Adrenal gland (tissue), 12 donors: ENCODE measurements around the gene APBA2. TPM values are rescaled to one million over a fixed set of nuclear protein-coding genes. Genes with fewer than 3 reads are reported as not detected.

Source experiments
- DNase-seq, 7 donors: peaks; one replicate each; pipeline ENCODE4 v3.0.0-alpha.2; 2019 to 2020
- H3K27ac ChIP-seq, 5 donors: fragments of 200-600 bp; sonication (generic) in 4 of 5; 1 replicate in 3 of 5; 2 replicates in 2 of 5; pipeline versions ENCODE4 v1.5.1 to v1.8.0; 2016 to 2020; ENCODE audit warnings: mild to moderate bottlenecking in 1 of 5
- H3K27me3 ChIP-seq: fragments of 200-600 bp; 2 replicates; pipeline ENCODE4 v1.8.0; 2021
- H3K36me3 ChIP-seq, 2 donors: fragments of 200-600 bp; replicated peaks in 1 of 2; 1 replicate in 1 of 2; 2 replicates in 1 of 2; pipeline versions ENCODE4 v1.5.1 to v1.8.0; 2018 to 2022
- H3K4me1 ChIP-seq, 2 donors: fragments of 200-600 bp; replicated peaks in 1 of 2; 1 replicate in 1 of 2; 2 replicates in 1 of 2; pipeline versions ENCODE4 v1.5.1 to v1.8.0; 2018 to 2021
- H3K4me3 ChIP-seq, 4 donors: fragments of 200-600 bp; sonication (generic) in 3 of 4; one replicate each; pipeline ENCODE4 v1.5.1; 2016 to 2018
- H3K9me3 ChIP-seq, 3 donors: fragments of 200-600 bp; sonication (generic) in 1 of 3; replicated peaks in 1 of 3; 1 replicate in 2 of 3; 2 replicates in 1 of 3; pipeline versions ENCODE4 v1.5.1 to v1.8.0; 2016 to 2021
- CTCF ChIP-seq, 6 experiments: fragments of 450-650 bp in 4 of 6; fragments of 200-600 bp in 2 of 6; sonication (generic) in 1 of 6; IDR thresholded peaks; 1 replicate in 5 of 6; 2 replicates in 1 of 6; pipeline versions ENCODE4 v1.5.1 to v1.8.0; 2016 to 2021; ENCODE audit warnings: antibody characterized with exemption in 6 of 6, mild to moderate bottlenecking in 2 of 6, moderate library complexity in 1 of 6
- POLR2A ChIP-seq, 2 donors: fragments of 450-650 bp; IDR thresholded peaks; one replicate each; pipeline ENCODE4 v1.6.1; 2017; ENCODE audit warnings: antibody characterized with exemption in 2 of 2, mild to moderate bottlenecking in 2 of 2, moderate library complexity in 1 of 2
- WGBS, 4 donors: extraction: QIAGEN DNeasy Blood & Tissue Kit in 2 of 4; methylation state at CpG; one replicate each; pipeline versions ENCODE4 v1.1.5 to v1.1.7; 2013 to 2017; 5-methylcytosine and 5-hydroxymethylcytosine counted together
- intact Hi-C, 2 donors: fragments of 100-400 bp; cut with DNase I; formaldehyde crosslinking; loops; one replicate each; pipeline versions ENCODE4 v1.14.1 to v1.15.0; 2022 to 2023
- polyA plus RNA-seq, 3 donors: library from polyadenylated mRNA; stranded (reverse); fragments of 200-250 nt in 2 of 3; fragments of 350-450 nt in 1 of 3; fragmentation: Illumina TruSeq in 1 of 3; extraction: RNeasy Lipid Tissue Mini Kit (QIAGEN cat#74804) in 1 of 3; gene quantifications; one replicate each; pipeline ENCODE4 v1.2.3, GENCODE V29; 2013 to 2014
- total RNA-seq, 9 donors: library from RNA; depleted of rRNA in 4 of 9; stranded (reverse); fragments of >200 nt in 4 of 9; fragments of 120-200 nt in 1 of 9; fragmentation: NEBNext Ultra II Directional in 1 of 9; extraction: Animal tissue kit (Norgen Biotek cat#: 25700) in 1 of 9; gene quantifications; one replicate each; pipeline versions ENCODE4 v1.1.0 to v1.2.4, GENCODE V29; 2013 to 2023
- donor health status: healthy with polysubstance abuse.
- donor health status: Bipolar disorder and iron deficiency.
- donor health status: DM: yes; HTN: yes; CAD: no.
- donor health status: DM: no; HTN: no; CAD: no.
- donor health status: DM: no; HTN: no; CAD: no.
- donor health status: DM: yes; HTN: yes; CAD: no.

Gene APBA2
- total and polyA plus RNA-seq, 12 donors: 2.1 to 13.2 (median 4.7) TPM

- H3K4me1 ChIP-seq: no peaks in the 10 kb centered on the region
- no peaks in the 10 kb centered on the region for H3K27me3 ChIP-seq
- TF ChIP-seq CTCF (IDR thresholded peaks at IDR 0.05) (no peak), POLR2A (IDR thresholded peaks at IDR 0.05) (no peak)
- no peak overlapping the region for H3K4me3 ChIP-seq
- H3K9me3 ChIP-seq: no peaks in the 10 kb centered on the region
- no peak overlapping the region for H3K27ac ChIP-seq
- WGBS, 4 donors: 87 to 95% (median 91%) methylated on average over 14 to 18 of the region's 18 CpGs
- DNase-seq: no peak
- intact Hi-C loops: no loop called here
- H3K36me3 ChIP-seq: no peaks in the 10 kb centered on the region
These were observed 237.4 kb downstream of the APBA2 start for GRCh38 chr15:29123171-29123570.

GRCh38 chr15:29123991-29124390 is 238.2 kb downstream of the APBA2 start:
- no peaks in the 10 kb centered on the region for H3K36me3 ChIP-seq
- intact Hi-C loops: no loop called here
- DNase-seq: no peak
- TF ChIP-seq CTCF (IDR thresholded peaks at IDR 0.05) (no peak), POLR2A (IDR thresholded peaks at IDR 0.05) (no peak)
- no peak overlapping the region for H3K4me3 ChIP-seq
- no peaks in the 10 kb centered on the region for H3K27me3 ChIP-seq
- H3K27ac ChIP-seq: no peak overlapping the region
- no peaks in the 10 kb centered on the region for H3K9me3 ChIP-seq
- WGBS, 4 donors: 77 to 94% (median 93%) methylated on average over 2 to 9 of the region's 9 CpGs; no CpG with 5 or more reads in 1 of the 4 donors
- no peaks in the 10 kb centered on the region for H3K4me1 ChIP-seq

- Histone ChIP-seq H3K9me3 (no peaks in the 10 kb centered on the region), H3K4me1 (no peaks in the 10 kb centered on the region), H3K36me3 (no peaks in the 10 kb centered on the region), H3K4me3 (no peak overlapping the region), H3K27me3 (no peaks in the 10 kb centered on the region), H3K27ac (no peak overlapping the region)
- TF ChIP-seq POLR2A (IDR thresholded peaks at IDR 0.05): no peak
- no peak for TF ChIP-seq CTCF (IDR thresholded peaks at IDR 0.05)
- DNase-seq: no peak
- intact Hi-C loops: no loop called here
- WGBS, 4 donors: 83 to 88% (median 84%) methylated on average over 20 to 22 of the region's 22 CpGs
These were observed 239.0 kb downstream of the APBA2 start for GRCh38 chr15:29124581-29125381.

GRCh38 chr15:29125382-29126207 is 239.8 kb downstream of the APBA2 start:
- DNase-seq: no peak
- Histone ChIP-seq H3K36me3 (no peaks in the 10 kb centered on the region), H3K27ac (no peak overlapping the region), H3K27me3 (no peaks in the 10 kb centered on the region), H3K9me3 (no peaks in the 10 kb centered on the region), H3K4me1 (no peaks in the 10 kb centered on the region), H3K4me3 (no peak overlapping the region)
- intact Hi-C loops: no loop called here
- TF ChIP-seq CTCF (IDR thresholded peaks at IDR 0.05) (no peak), POLR2A (IDR thresholded peaks at IDR 0.05) (no peak)
- WGBS, 4 donors: 87 to 94% (median 92%) methylated on average over 8 to 19 of the region's 19 CpGs
